HepG2 (cell line): ENCODE measurements around the gene ITGA6. TPM values are rescaled to one million over a fixed set of nuclear protein-coding genes. Genes with fewer than 3 reads are reported as not detected.
A peak's percentile ranks its signal among the peaks of the same experiment; 100 is the strongest.

Experiments
- FOXM1 ChIP-seq: sonication (generic); formaldehyde crosslinking; IDR thresholded peaks from 2 replicates; pipeline ENCODE4 v1.5.0; 2020; ENCODE audit warnings: missing genetic modification reagents
- HOXD1 ChIP-seq: sonication (generic); formaldehyde crosslinking; IDR thresholded peaks from 2 replicates; pipeline ENCODE4 v1.5.0; 2020; ENCODE audit warnings: missing genetic modification reagents
- KDM5A ChIP-seq: fragments of 200-600 bp; sonication (generic); IDR thresholded peaks from 2 replicates; pipeline ENCODE4 v1.7.0; 2018; ENCODE audit warnings: antibody characterized with exemption, mild to moderate bottlenecking, low read length, borderline replicate concordance
- KLF12 ChIP-seq: sonication (generic); formaldehyde crosslinking; IDR thresholded peaks from 2 replicates; pipeline ENCODE4 v1.4.0; 2020; ENCODE audit warnings: missing genetic modification reagents, borderline replicate concordance
- LCORL ChIP-seq, 2 experiments: fragments of 450-650 bp in 1 of 2; sonication (generic) in 1 of 2; formaldehyde crosslinking in 1 of 2; IDR thresholded peaks; 2 replicates each; pipeline versions ENCODE4 v1.5.0 to v1.6.1; 2017 to 2020; ENCODE audit warnings: antibody characterized with exemption in 1 of 2, missing genetic modification reagents in 1 of 2
- MXI1 ChIP-seq: IDR thresholded peaks from 3 replicates; pipeline ENCODE4 v1.6.1; 2012; ENCODE audit warnings: low read depth, low read length, inconsistent platforms, borderline replicate concordance
- NCOA2 ChIP-seq: sonication (generic); formaldehyde crosslinking; IDR thresholded peaks from 2 replicates; pipeline ENCODE4 v1.8.0; 2022; ENCODE audit warnings: inconsistent platforms
- PHF8 ChIP-seq: sonication (generic); formaldehyde crosslinking; IDR thresholded peaks from 2 replicates; pipeline ENCODE4 v1.5.0; 2020; ENCODE audit warnings: missing genetic modification reagents
- REPIN1 ChIP-seq: sonication (generic); formaldehyde crosslinking; IDR thresholded peaks from 2 replicates; pipeline ENCODE4 v1.8.0; 2022; ENCODE audit warnings: missing genetic modification reagents, low read depth, mild to moderate bottlenecking, borderline replicate concordance
- RNF2 ChIP-seq: fragments of 450-650 bp; conservative IDR thresholded peaks from 2 replicates; pipeline ENCODE4 v1.6.1; 2016; ENCODE audit warnings: low read depth
- SATB2 ChIP-seq: sonication (generic); formaldehyde crosslinking; IDR thresholded peaks from 2 replicates; pipeline ENCODE4 v1.5.0; 2020; ENCODE audit warnings: missing genetic modification reagents
- SIX1 ChIP-seq: sonication (generic); formaldehyde crosslinking; IDR thresholded peaks from 2 replicates; pipeline ENCODE4 v1.4.0; 2020; ENCODE audit warnings: missing genetic modification reagents, borderline replicate concordance
- ZBTB21 ChIP-seq: sonication (generic); formaldehyde crosslinking; IDR thresholded peaks from 2 replicates; pipeline ENCODE4 v1.4.0; 2020; ENCODE audit warnings: missing genetic modification reagents
- ZNF180 ChIP-seq: sonication (generic); formaldehyde crosslinking; IDR thresholded peaks from 2 replicates; pipeline ENCODE4 v1.4.0; 2020; ENCODE audit warnings: low read depth, missing genetic modification reagents, borderline replicate concordance
- ZNF605 ChIP-seq: sonication (generic); formaldehyde crosslinking; IDR thresholded peaks from 2 replicates; pipeline ENCODE4 v1.8.0; 2022; ENCODE audit warnings: mild to moderate bottlenecking, missing genetic modification reagents
- polyA plus RNA-seq, 8 experiments: library from polyadenylated mRNA; depleted of rRNA in 3 of 8; stranded (reverse) in 7 of 8; unstranded in 1 of 8; fragments of >200 nt; fragmentation: Illumina TruSeq in 4 of 8; extraction: Trizol in 4 of 8; gene quantifications; 2 replicates each; pipeline versions ENCODE4 v1.2.1 to v1.2.3, GENCODE V29; 2011 to 2016; ENCODE audit warnings: low read depth in 4 of 8, missing spikeins in 1 of 8, mixed read lengths in 1 of 8; ENCODE audit not compliant: insufficient read depth in 1 of 8
- total RNA-seq, 5 experiments: library from RNA; depleted of rRNA; stranded (reverse); fragments of >200 nt; fragmentation: Illumina TruSeq; extraction: Trizol; gene quantifications; 2 replicates each; pipeline ENCODE4 v1.2.3, GENCODE V29; 2016; ENCODE audit warnings: low read depth in 1 of 5
- TF ChIP-seq, protein P1 (sequence below): sonication (generic); formaldehyde crosslinking; IDR thresholded peaks from 2 replicates; pipeline ENCODE4 v1.4.0; 2020; ENCODE audit warnings: mild to moderate bottlenecking, missing genetic modification reagents
- TF ChIP-seq, protein P2 (sequence below): IDR thresholded peaks from 2 replicates; pipeline ENCODE4 v1.6.1; 2016; ENCODE audit warnings: missing biosample characterization, missing genetic modification reagents, low read depth
- TF ChIP-seq, protein P3 (sequence below): sonication (generic); formaldehyde crosslinking; IDR thresholded peaks from 2 replicates; pipeline ENCODE4 v1.5.0; 2020; ENCODE audit warnings: mild to moderate bottlenecking, missing genetic modification reagents, moderate library complexity
- TF ChIP-seq, protein P4 (sequence below): sonication (generic); formaldehyde crosslinking; IDR thresholded peaks from 2 replicates; pipeline ENCODE4 v1.4.0; 2020; ENCODE audit warnings: missing genetic modification reagents
- TF ChIP-seq, protein P5 (sequence below): sonication (generic); formaldehyde crosslinking; IDR thresholded peaks from 2 replicates; pipeline ENCODE4 v1.9.0; 2021; ENCODE audit warnings: missing genetic modification reagents, borderline replicate concordance

The ITGA6 gene
- total and polyA plus RNA-seq, 2 of the 13 experiments (the other 11 are each of a cell fraction or from before 2014, with no cell fraction given) = 24.0 to 92.5 TPM

DNA sequence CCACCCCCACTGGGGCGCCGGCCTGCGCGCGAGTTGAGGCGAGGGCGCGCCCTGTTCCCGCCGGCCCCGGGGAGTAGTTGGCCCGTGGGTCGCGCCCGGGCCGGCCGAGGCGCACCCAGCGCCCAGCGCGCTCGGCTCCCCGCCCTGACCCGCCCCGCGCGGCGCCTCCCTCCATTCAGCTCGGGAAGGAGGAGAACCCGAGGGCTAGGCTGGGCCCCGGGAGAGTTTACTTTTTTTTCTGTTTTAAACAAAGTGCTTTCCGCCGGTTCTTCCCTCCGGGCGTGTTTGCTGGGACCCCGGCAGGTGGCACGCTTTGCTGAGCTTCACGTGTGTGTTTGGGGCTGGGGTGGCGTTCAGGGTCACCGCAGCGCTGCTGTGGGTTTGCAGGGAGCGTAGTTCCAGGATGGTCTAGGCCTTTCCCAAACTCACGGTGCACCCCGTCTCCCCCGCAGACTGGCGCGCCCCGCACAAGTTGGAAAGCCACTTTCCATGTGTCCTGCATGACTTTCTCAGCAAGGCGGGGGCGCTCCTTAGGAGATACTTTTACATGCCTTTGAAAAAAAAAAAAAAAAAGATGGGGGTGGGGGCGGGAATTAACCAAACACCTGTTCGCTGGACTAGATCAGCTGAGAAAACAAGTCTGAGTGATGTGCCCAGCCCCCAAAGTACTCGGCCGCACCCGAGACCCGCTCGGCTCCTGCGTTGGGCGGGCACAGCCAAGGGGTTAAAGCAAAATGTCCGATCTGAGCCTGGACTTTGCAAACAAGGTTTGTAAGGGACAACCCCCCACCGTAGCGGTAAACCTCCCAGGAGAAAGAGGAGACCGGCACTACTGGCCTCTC is 825 bp downstream of the ITGA6 start (continued):
- TF ChIP-seq SIX1 (CRISPR knock-in tag) (no peak), NCOA2 (no peak), REPIN1 (no peak), KLF12 (CRISPR knock-in tag) (no peak), HOXD1 (CRISPR knock-in tag) (no peak), ZBTB21 (CRISPR knock-in tag) (no peak), ZNF605 (peak; percentile 42; the same call in 1 of the 2 replicates), RNF2 (no peak), KDM5A (no peak), ZNF180 (CRISPR knock-in tag) (no peak), FOXM1 (CRISPR knock-in tag) (no peak), PHF8 (peak; percentile 70), SATB2 (CRISPR knock-in tag) (no peak), LCORL (IDR thresholded peaks at IDR 0.05) (no peak), LCORL (CRISPR knock-in tag; IDR thresholded peaks at IDR 0.05) (0 out of 2 replicates have a peak, but pooled peaks have one; percentile 47), MXI1 (no peak)
- TF ChIP-seq, protein P1, sequence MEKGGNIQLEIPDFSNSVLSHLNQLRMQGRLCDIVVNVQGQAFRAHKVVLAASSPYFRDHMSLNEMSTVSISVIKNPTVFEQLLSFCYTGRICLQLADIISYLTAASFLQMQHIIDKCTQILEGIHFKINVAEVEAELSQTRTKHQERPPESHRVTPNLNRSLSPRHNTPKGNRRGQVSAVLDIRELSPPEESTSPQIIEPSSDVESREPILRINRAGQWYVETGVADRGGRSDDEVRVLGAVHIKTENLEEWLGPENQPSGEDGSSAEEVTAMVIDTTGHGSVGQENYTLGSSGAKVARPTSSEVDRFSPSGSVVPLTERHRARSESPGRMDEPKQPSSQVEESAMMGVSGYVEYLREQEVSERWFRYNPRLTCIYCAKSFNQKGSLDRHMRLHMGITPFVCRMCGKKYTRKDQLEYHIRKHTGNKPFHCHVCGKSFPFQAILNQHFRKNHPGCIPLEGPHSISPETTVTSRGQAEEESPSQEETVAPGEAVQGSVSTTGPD (CRISPR knock-in tag) = no peak
- TF ChIP-seq, protein P2, sequence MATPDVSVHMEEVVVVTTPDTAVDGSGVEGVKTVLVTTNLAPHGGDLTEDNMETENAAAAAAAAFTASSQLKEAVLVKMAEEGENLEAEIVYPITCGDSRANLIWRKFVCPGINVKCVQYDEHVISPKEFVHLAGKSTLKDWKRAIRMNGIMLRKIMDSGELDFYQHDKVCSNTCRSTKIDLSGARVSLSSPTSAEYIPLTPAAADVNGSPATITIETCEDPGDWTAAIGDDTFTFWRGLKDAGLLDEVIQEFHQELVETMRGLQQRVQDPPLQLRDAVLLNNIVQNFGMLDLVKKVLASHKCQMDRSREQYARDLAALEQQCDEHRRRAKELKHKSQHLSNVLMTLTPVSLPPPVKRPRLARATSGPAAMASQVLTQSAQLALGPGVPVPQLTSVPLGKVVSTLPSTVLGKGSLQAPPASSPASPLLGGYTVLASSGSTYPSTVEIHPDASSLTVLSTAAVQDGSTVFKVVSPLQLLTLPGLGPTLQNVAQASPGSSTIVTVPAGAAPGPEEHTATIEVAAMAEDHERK (CRISPR knock-in tag) = no peak
- TF ChIP-seq, protein P3, sequence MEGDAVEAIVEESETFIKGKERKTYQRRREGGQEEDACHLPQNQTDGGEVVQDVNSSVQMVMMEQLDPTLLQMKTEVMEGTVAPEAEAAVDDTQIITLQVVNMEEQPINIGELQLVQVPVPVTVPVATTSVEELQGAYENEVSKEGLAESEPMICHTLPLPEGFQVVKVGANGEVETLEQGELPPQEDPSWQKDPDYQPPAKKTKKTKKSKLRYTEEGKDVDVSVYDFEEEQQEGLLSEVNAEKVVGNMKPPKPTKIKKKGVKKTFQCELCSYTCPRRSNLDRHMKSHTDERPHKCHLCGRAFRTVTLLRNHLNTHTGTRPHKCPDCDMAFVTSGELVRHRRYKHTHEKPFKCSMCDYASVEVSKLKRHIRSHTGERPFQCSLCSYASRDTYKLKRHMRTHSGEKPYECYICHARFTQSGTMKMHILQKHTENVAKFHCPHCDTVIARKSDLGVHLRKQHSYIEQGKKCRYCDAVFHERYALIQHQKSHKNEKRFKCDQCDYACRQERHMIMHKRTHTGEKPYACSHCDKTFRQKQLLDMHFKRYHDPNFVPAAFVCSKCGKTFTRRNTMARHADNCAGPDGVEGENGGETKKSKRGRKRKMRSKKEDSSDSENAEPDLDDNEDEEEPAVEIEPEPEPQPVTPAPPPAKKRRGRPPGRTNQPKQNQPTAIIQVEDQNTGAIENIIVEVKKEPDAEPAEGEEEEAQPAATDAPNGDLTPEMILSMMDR (CRISPR knock-in tag) = peak; percentile 54
- TF ChIP-seq, protein P4, sequence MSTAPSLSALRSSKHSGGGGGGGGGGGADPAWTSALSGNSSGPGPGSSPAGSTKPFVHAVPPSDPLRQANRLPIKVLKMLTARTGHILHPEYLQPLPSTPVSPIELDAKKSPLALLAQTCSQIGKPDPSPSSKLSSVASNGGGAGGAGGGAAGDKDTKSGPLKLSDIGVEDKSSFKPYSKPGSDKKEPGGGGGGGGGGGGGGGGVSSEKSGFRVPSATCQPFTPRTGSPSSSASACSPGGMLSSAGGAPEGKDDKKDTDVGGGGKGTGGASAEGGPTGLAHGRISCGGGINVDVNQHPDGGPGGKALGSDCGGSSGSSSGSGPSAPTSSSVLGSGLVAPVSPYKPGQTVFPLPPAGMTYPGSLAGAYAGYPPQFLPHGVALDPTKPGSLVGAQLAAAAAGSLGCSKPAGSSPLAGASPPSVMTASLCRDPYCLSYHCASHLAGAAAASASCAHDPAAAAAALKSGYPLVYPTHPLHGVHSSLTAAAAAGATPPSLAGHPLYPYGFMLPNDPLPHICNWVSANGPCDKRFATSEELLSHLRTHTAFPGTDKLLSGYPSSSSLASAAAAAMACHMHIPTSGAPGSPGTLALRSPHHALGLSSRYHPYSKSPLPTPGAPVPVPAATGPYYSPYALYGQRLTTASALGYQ (CRISPR knock-in tag) = peak; percentile 69; the same call in 1 of the 2 replicates
- TF ChIP-seq, protein P5, sequence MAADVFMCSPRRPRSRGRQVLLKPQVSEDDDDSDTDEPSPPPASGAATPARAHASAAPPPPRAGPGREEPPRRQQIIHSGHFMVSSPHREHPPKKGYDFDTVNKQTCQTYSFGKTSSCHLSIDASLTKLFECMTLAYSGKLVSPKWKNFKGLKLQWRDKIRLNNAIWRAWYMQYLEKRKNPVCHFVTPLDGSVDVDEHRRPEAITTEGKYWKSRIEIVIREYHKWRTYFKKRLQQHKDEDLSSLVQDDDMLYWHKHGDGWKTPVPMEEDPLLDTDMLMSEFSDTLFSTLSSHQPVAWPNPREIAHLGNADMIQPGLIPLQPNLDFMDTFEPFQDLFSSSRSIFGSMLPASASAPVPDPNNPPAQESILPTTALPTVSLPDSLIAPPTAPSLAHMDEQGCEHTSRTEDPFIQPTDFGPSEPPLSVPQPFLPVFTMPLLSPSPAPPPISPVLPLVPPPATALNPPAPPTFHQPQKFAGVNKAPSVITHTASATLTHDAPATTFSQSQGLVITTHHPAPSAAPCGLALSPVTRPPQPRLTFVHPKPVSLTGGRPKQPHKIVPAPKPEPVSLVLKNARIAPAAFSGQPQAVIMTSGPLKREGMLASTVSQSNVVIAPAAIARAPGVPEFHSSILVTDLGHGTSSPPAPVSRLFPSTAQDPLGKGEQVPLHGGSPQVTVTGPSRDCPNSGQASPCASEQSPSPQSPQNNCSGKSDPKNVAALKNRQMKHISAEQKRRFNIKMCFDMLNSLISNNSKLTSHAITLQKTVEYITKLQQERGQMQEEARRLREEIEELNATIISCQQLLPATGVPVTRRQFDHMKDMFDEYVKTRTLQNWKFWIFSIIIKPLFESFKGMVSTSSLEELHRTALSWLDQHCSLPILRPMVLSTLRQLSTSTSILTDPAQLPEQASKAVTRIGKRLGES (CRISPR knock-in tag) = no peak
